ENCODE data around the gene RCAN2.
"Not testable (repeated sequence)": the region's sequence is repeated elsewhere in the genome, so short reads cannot be mapped to it uniquely, and the experiment has no call there.

RCAN2 gene

DNA sequence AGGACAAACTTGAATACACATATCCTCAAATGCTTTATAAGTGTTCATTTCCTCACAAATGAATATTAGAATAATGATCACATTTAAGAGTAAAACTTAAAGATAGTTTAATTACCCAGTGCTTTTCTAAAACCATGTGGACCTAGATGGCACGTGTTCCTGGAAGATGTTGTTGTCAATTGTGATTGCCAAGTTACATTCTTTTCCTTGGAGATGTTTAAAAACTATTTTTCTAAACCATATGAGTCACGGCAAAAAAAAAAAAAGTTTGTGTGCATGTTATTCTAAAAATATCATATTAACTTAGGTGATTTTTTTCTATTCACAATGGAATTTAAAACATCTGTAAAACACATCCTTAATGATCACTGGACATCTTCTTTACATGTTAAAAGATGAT, 51.1 kb downstream of the RCAN2 start:
- no peak for DNase-seq

DNA sequence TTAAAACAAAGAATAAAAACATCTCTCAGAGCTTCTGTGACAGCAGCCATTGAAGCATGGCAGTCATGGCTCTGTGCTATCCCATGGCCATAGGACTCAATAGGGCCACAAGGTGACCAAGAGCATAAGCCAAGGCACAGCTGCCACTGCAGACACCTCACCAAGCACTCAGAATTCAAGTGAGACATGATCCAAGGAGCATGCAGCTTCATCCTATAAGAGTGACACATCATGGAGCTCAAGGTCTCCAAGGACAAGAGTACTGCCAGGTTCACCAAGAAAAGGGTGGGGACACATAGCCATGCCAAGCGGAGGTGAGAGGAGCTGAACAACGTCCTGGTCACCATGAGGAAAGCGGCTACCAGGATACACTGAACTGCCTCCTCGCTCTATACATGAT, 53.0 kb downstream of the RCAN2 start:
- no peak for DNase-seq

- no peak for DNase-seq
Measured at GRCh38 chr6:46437671-46438221, 53.5 kb downstream of the RCAN2 start.

- DNase-seq: no peak
Measured at GRCh38 chr6:46422619-46423018, 68.6 kb downstream of the RCAN2 start.

DNA sequence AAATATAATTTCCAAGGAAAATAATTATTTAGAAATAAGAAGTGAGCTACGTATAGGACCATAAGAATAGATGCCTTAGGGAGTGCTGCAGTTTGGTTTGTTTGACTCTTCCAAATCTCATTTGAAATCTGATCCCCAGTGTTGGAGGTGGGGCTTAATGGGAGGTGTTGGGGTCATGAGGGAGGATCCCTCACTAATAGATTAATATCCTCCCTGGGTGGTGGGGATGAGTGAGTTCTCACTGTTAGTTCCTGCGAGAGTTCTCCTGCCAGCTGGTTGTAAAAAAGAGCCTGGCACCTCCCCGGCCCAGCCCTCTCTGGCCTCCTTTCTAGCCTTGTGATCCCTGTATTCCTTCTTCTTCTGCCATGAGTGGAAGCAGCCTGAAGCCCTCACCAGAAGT, 69.3 kb downstream of the RCAN2 start:
- no peak for DNase-seq

- no peak for DNase-seq
Measured at GRCh38 chr6:46420921-46421638, 70.2 kb downstream of the RCAN2 start.

DNA sequence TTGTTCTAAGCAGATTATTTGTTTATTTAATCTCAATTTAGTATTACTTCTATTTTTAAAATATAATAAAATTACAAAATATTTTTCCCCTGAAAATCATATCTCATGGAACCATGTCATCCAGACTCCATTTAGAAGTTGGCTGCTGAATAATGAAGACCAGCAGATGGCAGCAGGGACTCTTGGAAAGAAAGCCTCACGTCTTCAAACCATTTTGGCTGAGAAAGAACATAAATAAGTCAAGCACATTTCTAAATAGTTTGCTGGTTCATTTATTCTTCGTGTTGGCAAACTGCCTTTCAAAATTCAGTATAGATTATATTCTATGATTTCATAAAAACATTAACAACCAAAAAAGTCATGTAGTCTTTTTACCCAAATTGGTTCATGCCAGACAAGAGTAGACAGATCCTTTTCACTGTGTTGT, 71.7 kb downstream of the RCAN2 start:
- DNase-seq: peak in 1 of 2 experiments; percentile 8

DNA sequence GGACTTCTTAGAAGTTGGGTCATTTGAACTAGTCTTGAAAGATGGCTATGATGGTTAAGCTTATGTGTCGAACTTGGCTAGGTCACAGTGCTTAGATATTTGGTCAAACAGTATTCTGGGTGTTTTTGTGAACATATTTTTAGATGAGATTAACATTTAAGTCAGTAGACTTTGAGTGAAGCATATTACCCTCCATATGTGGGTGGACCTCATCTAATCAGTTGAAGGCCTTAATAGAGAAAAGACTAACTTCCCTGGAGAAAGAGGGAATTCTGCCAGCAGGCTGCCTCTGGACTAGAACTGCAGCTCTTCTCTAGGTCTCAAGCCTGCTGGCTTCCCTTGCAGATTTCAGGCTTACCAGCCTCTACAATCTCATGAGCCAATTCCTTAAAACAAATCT, 76.9 kb downstream of the RCAN2 start:
- no peak for DNase-seq

GRCh38 chr6:46412662-46413061, 78.6 kb downstream of the RCAN2 start:
- DNase-seq: no peak

- no peak for DNase-seq
Measured at GRCh38 chr6:46411456-46412197, 79.6 kb downstream of the RCAN2 start.

DNA sequence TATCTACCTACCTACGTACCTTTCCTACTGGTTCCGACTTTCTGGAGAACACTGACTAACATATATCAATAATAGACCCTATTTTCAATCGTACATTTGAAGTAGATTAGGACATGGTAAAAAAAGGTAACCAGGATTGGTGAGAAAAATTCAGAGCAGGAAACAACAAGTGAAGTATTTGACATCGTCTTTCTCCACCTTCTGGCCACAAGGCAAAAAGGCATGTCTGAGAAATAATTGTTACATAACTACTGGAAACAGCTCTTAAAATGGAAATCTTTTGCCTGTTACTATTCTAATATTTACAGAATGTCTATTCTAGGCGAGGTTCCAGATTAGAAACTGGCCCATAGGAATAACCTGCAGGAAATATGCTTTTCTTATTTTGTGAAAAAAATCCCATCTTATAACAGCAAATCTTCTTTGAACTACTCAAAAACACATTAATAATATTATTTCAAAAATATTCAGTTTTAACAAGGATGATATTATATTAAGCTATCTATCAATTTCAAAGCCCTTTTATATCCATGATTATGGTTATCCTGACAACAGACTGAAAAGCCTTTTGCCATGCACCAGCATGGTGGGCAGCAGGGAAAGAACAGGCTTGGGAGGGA, 80.8 kb downstream of the RCAN2 start:
- DNase-seq: peak; percentile 3 to 22

GRCh38 chr6:46407776-46408530, 83.3 kb downstream of the RCAN2 start:
- no peak for DNase-seq

- no peak for DNase-seq
Measured at GRCh38 chr6:46407246-46407645, 84.0 kb downstream of the RCAN2 start.

- not testable (repeated sequence) for DNase-seq
Measured at GRCh38 chr6:46405620-46406180, 85.5 kb downstream of the RCAN2 start.

DNA sequence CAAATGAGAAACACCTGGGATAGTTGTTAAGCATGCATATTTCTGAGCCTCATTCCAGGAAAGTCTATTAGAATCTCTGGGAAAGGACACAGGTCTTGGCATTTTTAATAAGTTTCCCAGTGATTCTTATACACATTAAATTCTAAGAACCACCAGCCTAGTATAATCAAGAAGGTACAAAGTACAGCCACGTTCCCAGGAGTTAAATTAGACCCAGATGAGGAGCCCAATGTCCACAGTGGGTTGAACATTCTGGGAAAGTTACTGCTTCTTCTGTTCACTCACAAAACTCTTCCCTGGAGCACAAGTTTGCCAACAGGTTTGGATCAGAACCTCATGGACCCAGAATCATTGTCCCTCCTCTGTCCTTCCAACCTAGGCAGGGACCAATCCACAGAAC, 90.4 kb downstream of the RCAN2 start:
- DNase-seq: no peak

- no peak for DNase-seq
Measured at GRCh38 chr6:46395530-46395929, 95.7 kb downstream of the RCAN2 start.

DNA sequence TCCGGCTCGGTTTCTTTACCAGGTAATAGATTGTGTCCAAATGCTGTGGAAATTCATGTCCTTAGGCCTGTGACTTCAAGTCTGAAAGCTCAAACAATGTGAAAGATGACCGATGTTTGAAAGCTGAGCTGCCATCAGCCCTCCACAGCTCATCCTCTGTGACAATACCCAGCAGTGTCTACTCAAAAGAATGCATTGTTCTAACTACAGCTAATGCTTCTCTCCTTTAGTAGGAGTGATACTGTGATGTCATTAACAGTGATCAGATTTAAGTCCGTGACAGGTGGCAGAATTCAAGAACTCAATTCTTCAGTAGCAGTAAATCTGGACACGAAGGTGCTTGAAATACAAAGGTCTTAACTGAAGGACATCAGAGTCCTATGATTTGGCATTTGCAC, 97.3 kb downstream of the RCAN2 start:
- no peak for DNase-seq

GRCh38 chr6:46393161-46393939, 97.9 kb downstream of the RCAN2 start:
- no peak for DNase-seq

DNA sequence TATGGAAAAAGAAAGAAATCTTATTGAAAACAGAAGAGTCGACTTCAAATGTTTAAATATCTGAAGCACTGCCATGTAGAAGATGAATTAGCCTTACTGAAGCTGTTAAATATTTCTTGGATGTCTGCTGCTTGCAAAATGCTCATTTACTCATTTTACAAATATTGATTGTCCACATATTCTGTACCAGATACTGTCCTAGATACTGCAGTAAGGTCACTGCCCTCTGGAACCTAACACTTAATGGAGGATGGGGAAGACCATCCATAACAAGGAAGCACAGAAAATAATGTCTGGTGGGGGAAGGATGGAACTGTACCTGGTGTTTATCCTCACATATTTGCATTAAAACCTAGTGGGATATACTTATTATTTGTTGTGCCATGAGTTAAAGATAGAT, 99.0 kb downstream of the RCAN2 start:
- no peak for DNase-seq

DNA sequence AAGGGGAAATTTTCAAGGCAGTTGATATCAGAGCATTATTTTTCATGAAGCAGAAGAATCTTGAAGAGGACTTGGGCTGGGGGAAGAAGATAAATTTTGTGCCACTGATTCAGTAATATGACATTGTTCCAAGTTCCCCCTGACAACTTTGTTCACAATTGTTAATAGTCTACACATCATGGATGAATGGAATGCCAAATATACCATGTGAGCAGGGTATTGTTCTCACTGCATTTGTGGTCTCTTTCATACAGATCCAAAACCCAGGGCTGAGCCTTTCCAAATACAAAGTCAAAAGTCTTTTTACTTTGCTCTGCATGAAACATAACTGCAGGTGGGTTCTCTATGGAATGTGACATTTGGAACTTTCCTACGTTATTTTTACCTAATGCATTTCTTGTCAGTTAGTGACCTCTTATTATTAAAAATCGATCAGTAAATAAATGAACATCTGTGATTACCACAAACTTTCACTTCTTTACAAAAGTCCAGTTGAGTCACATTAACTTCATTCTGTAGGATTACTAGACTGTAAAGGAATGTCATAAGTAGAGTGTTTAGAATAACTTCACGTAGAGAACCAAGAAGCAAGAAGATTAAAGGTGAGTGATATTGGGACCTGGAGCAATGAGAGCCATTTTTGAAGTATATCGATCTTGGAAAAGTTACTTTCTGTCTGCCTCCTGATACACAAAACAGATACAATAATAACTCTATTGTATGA, 100.9 kb downstream of the RCAN2 start:
- no peak for DNase-seq

GRCh38 chr6:46387728-46388127, 103.5 kb downstream of the RCAN2 start:
- not testable (repeated sequence) for DNase-seq
